Heart right ventricle (tissue), 16 donors: ENCODE results near the gene TAL1. TPM values are rescaled to one million over a fixed set of nuclear protein-coding genes. Genes with fewer than 3 reads are reported as not detected.

ENCODE experiments used
- ATAC-seq, 8 donors: fragments of 200-7000 bp; cut with Tn5 transposase; one replicate each; pipeline ENCODE4 v1.9.1; 2020; ENCODE audit warnings: mild to moderate bottlenecking in 8 of 8, moderate library complexity in 8 of 8, moderate number of reproducible peaks in 1 of 8
- DNase-seq, 2 donors: peaks; one replicate each; pipeline ENCODE4 v3.0.0-alpha.2; 2020
- H3K27ac ChIP-seq, 10 donors: fragments of 200-600 bp; sonication (generic) in 2 of 10; one replicate each; pipeline versions ENCODE4 v1.5.0 to v1.8.0; 2020 to 2022; ENCODE audit warnings: mild to moderate bottlenecking in 3 of 10
- H3K27me3 ChIP-seq, 7 donors: fragments of 200-600 bp; one replicate each; pipeline ENCODE4 v1.8.0; 2021 to 2022; ENCODE audit warnings: mild to moderate bottlenecking in 2 of 7
- H3K36me3 ChIP-seq, 9 donors: fragments of 200-600 bp; sonication (generic) in 1 of 9; one replicate each; pipeline versions ENCODE4 v1.5.0 to v1.8.0; 2020 to 2022; ENCODE audit warnings: mild to moderate bottlenecking in 2 of 9
- H3K4me1 ChIP-seq, 9 donors: fragments of 200-600 bp; sonication (generic) in 1 of 9; one replicate each; pipeline versions ENCODE4 v1.5.0 to v1.8.0; 2020 to 2022; ENCODE audit warnings: mild to moderate bottlenecking in 4 of 9
- H3K4me3 ChIP-seq, 10 donors: fragments of 200-600 bp; sonication (generic) in 2 of 10; one replicate each; pipeline versions ENCODE4 v1.5.0 to v1.8.0; 2020 to 2022; ENCODE audit warnings: mild to moderate bottlenecking in 7 of 10, moderate library complexity in 2 of 10
- H3K9me3 ChIP-seq, 11 donors: fragments of 200-600 bp in 10 of 11; sonication (generic) in 2 of 11; one replicate each; pipeline versions ENCODE4 v1.5.0 to v1.8.0; 2013 to 2022; ENCODE audit warnings: mild to moderate bottlenecking in 2 of 11, control low read depth in 1 of 11, moderate library complexity in 1 of 11
- CTCF ChIP-seq, 9 donors: fragments of 200-600 bp; sonication (generic) in 2 of 9; IDR thresholded peaks; one replicate each; pipeline versions ENCODE4 v1.5.0 to v1.8.0; 2021 to 2022; ENCODE audit warnings: antibody characterized with exemption in 9 of 9, mild to moderate bottlenecking in 5 of 9, moderate library complexity in 1 of 9
- WGBS, 2 donors: extraction: QIAGEN DNeasy Blood & Tissue Kit; methylation state at CpG; one replicate each; pipeline ENCODE4 v1.1.7; 2013; ENCODE audit warnings: inconsistent platforms in 1 of 2; 5-methylcytosine and 5-hydroxymethylcytosine counted together
- intact Hi-C, 10 donors: fragments of 100-400 bp; cut with DNase I; formaldehyde crosslinking; loops; one replicate each; pipeline versions ENCODE4 v1.11.1 to v1.14.2; 2022
- polyA plus RNA-seq, 2 donors: library from polyadenylated mRNA; stranded (reverse); fragments of 200-250 nt; gene quantifications; one replicate each; pipeline ENCODE4 v1.2.3, GENCODE V29; 2013
- total RNA-seq, 10 donors: library from RNA; stranded (reverse); fragmentation: NEBNext Ultra II Directional in 3 of 10; extraction: Animal tissue kit (Norgen Biotek cat#: 25700) in 3 of 10; gene quantifications; one replicate each; pipeline versions ENCODE4 v1.2.1 to v1.2.4, GENCODE V29; 2021 to 2023
- donor health status: Arrhythmogenic right ventricular cardiomyopathy.
- donor health status: ischemic (EF 13 %, LVEDD 7.1; RV severe dilation, severe dysfunction).
- donor health status: healthy with polysubstance abuse.
- donor health status: DM: no; HTN: yes; CAD: no.
- donor health status: DM: no; HTN: no; CAD: no.
- donor health status: ischemic (EF 25% LVEDD 6.9; RV normal size, moderate dysfunction).
- donor health status: ischemic (EF 25% LVEDD 5.7; RV mildly dilated, moderate dysfunction).
- donor health status: healthy.
- donor health status: DM: yes; HTN: yes; CAD: no.
- donor health status: Ischemic cardiomyopathy.
- donor health status: ischemic (EF 35%, LVEDD 5.7; RV mildly dilated, moderate dysfunction).
- donor health status: nonischemic (EF 11% LVEDD 7.7; RV severe dilation, severe dysfunction).
- donor health status: DM: yes; HTN: yes; CAD: no.
- donor health status: PGD.
- donor health status: ischemic (EF 29% LVEDD 5.4; RV normal size, mild dysfunction).
- donor health status: nonischemic (EF 23%, LVEDD 6.1; RV moderate dilation, normal function).

The TAL1 gene
- total and polyA plus RNA-seq, 12 donors: 1.8 to 7.4 (median 4.0) TPM

GRCh38 chr1:47223921-47224675 lies 7.9 kb downstream of the TAL1 start:
- no peak for TF ChIP-seq CTCF (IDR thresholded peaks at IDR 0.05)
- DNase-seq (no peak), ATAC-seq (no peak)
- intact Hi-C loops: no loop called here
- Histone ChIP-seq H3K27ac (no peak overlapping the region), H3K4me3 (no peak overlapping the region), H3K9me3 (no peaks in the 10 kb centered on the region), H3K27me3 (peaks cover 10 to 77% (median 66%) of the 10 kb centered on the region in 7 donors), H3K4me1 (peaks cover 4 to 40% (median 24%) of the 10 kb centered on the region in 9 donors), H3K36me3 (peaks cover 0 to 11% (median 0%) of the 10 kb centered on the region in 9 donors)
- WGBS, 2 donors: 30 to 43% methylated on average over 9 of the region's 9 CpGs

- DNase-seq (no peak), ATAC-seq (no peak)
- no peak for TF ChIP-seq CTCF (IDR thresholded peaks at IDR 0.05)
- H3K4me1 ChIP-seq: peaks cover 4 to 37% (median 24%) of the 10 kb centered on the region in 9 donors
- intact Hi-C loops: no loop called here
- peaks cover 7 to 69% (median 59%) of the 10 kb centered on the region in 7 donors for H3K27me3 ChIP-seq
- H3K27ac ChIP-seq: no peak overlapping the region
- H3K4me3 ChIP-seq: no peak overlapping the region
- 48 to 49% methylated on average over 10 of the region's 10 CpGs for WGBS, 2 donors
- H3K36me3 ChIP-seq: peaks cover 0 to 17% (median 0%) of the 10 kb centered on the region in 9 donors
- no peaks in the 10 kb centered on the region for H3K9me3 ChIP-seq
Measured at GRCh38 chr1:47223174-47223920, 8.7 kb downstream of the TAL1 start.

- 86 to 88% methylated on average over 3 of the region's 3 CpGs for WGBS, 2 donors
- TF ChIP-seq CTCF (IDR thresholded peaks at IDR 0.05): no peak
Measured at GRCh38 chr1:47222476-47222875, 9.5 kb downstream of the TAL1 start.

GRCh38 chr1:47219590-47220220 lies 12.3 kb downstream of the TAL1 start:
- Histone ChIP-seq H3K27ac (no peak overlapping the region), H3K36me3 (peaks cover 0 to 17% (median 0%) of the 10 kb centered on the region in 9 donors), H3K4me3 (no peak overlapping the region), H3K9me3 (no peaks in the 10 kb centered on the region), H3K27me3 (peaks cover 0 to 33% (median 22%) of the 10 kb centered on the region in 7 donors), H3K4me1 (peaks cover 0 to 5% (median 0%) of the 10 kb centered on the region in 9 donors)
- DNase-seq (no peak), ATAC-seq (no peak)
- TF ChIP-seq CTCF (IDR thresholded peaks at IDR 0.05): no peak
- intact Hi-C loops: no loop called here
- 88 to 90% methylated on average over 29 of the region's 29 CpGs for WGBS, 2 donors

More at GRCh38 chr1:47222476-47222875, 9.5 kb downstream of the TAL1 start:
- no peak overlapping the region for H3K4me3 ChIP-seq
- H3K4me1 ChIP-seq: peaks cover 4 to 29% (median 22%) of the 10 kb centered on the region in 9 donors
- H3K27me3 ChIP-seq: peaks cover 7 to 61% (median 50%) of the 10 kb centered on the region in 7 donors
- DNase-seq (no peak), ATAC-seq (no peak)
- intact Hi-C loops: no loop called here
- H3K9me3 ChIP-seq: no peaks in the 10 kb centered on the region
- peaks cover 0 to 17% (median 0%) of the 10 kb centered on the region in 9 donors for H3K36me3 ChIP-seq
- no peak overlapping the region for H3K27ac ChIP-seq
